GM19099 (cell line): ENCODE results near the gene SV2C.
A peak's percentile ranks its signal among the peaks of the same experiment; 100 is the strongest.

Experiments used
- POLR2A ChIP-seq: IDR thresholded peaks from 3 replicates; pipeline ENCODE4 v1.6.1; 2011; ENCODE audit warnings: low read depth; ENCODE audit not compliant: insufficient read length; ENCODE audit errors: extremely low read depth

The SV2C gene

DNA sequence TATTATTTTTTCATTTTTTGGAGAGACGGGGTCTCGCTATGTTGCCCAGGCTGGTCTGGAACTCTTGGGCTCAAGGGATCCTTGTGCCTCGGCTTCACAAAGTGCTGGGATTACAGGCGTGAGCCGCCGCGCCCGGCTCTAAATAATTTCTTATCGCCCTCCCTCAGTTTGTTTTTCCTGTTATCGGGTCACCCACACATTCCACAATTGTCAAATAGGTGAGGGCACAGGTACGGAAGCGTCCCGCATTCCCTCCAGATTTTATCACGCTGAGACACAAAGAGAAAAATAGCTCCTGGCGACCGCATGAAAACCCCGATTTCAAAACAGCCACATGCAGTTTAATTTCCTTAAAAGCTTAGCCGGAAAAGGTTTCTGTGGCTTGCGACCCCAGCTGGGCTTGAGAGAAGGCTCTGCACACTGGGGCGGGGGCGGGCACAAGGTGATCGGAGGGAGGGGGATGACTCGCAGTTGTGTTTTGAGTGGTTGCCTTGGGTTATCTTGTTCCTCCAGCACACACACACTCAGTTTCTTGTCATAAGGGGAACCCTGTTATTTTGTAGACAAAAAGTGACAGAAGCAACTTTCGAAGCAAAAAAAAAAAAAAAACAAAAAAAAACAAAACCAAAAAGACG lies 319.2 kb downstream of the SV2C start:
- peak; percentile 7 for TF ChIP-seq POLR2A

DNA sequence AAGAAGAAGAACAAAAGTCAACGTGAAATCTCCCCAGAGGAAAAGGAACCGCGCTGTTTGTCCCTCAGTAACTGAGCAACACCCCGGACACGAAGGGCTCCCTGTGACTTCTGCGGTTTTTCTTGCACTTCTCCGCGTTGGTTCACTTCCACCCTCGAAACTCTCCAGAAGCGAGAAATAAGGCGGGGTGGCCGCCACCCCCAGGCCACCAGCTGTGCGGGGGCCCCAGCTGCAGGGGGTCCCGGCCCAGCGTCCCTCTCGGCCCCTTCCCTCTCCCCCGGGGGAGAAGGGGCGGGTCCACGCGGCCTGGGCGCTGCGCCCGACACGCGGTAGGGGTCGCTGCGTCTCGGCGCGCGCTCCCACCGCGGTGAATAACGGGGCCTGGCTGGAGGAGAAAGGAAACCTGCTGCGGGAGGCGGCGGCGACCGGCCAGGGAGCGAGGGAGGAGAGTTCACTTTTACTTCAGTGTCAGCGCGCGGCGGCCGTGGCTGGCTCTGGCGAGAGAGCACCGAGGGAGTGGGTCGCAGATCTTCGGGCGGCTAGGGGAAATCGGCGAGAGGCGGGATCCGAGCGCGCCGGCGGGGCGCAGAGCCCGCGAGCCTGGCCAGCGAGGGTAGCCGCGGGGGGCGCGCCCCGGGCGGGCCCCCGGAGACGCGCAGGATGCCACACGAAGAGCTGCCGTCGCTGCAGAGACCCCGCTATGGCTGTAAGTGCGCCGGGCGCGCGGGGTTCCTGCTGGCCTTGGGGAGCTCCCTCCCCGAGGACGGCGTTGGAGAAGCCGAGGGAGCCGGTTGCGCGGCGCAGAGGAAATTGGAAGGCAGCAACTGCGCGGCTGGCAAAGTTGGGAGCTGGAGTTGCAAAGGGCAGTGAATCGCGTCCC lies 319.9 kb downstream of the SV2C start, which contains the start of gene IQGAP2:
IQGAP2 (plus strand) TSS at position 400 of the 880 bp plus-strand sequence; CDS start at position 661, 261 bp downstream.
- TF ChIP-seq POLR2A = peak; percentile 75
